Measurements from ENCODE around the gene PDLIM3.

GRCh38 chr4:185457136-185457535 lies 78.2 kb downstream of the PDLIM3 start:
- no peak for TF ChIP-seq CTCF (IDR thresholded peaks at IDR 0.05)
- no peak for TF ChIP-seq EZH2 (IDR thresholded peaks at IDR 0.05)
- no peak for TF ChIP-seq EZH2phosphoT487 (IDR thresholded peaks at IDR 0.05)
